Activated CD4-positive, alpha-beta T cell treated with anti-CD3 and anti-CD28 coated beads for 4 hours (primary cell): Measurements from ENCODE around the gene CTSD.
"Not testable (repeated sequence)": the region's sequence is repeated elsewhere in the genome, so short reads cannot be mapped to it uniquely, and the experiment has no call there.

Experiments used
- DNase-seq, 2 donors: peaks; one replicate each; pipeline ENCODE4 v3.0.0-alpha.2; 2020

Gene CTSD

DNA sequence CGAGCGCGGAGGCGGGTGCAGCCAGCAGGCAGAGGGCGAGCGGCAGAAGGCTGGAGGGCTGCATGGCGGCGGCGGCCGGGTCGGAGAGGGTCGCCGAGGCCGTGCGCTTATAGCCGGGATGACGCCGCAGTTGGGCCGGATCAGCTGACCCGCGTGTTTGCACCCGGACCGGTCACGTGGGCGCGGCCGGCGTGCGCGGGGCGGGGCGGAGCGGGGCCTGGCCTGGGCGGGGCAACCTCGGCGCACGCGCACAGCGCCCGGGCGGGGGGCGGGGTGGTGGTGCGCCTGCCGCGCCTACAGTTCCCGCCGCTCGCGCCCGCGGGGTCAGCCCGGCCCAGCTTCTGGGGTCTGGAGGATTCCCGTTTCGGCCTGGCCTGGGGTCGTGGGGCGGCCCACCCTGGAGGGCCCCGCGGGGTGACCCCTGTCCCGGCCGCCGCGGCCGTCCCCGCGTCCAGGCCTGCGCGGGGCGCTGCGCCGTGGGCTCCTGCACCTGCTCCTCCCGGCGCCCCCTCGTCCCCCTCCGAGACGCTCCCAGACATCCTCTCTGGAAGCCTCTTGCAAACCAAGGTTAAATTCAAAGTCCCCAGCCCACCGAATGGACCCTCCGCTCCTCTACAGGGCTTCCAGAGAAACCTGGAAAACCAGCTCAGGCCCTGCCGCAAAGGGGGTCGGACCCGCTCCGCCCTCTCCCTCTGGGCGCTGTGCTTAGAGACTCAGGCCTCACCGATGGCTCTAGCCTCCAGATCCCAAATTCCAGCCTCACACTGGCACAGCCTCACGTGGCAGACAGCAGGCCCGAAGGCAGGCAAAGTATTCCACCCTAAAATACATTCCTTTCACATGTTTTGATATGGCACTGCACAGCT lies at the start of gene CTSD:
Gene CTSD, minus strand, starts transcription at position 132 of the 866 bp plus-strand sequence. Its CDS starts 68 bp downstream, at position 64.
- DNase-seq = peak; percentile 82 to 84

- DNase-seq = not testable (repeated sequence)
Measured at GRCh38 chr11:1813356-1813755, 49.6 kb upstream of the CTSD start.

GRCh38 chr11:1812801-1813200 lies 49.1 kb upstream of the CTSD start:
- DNase-seq = no peak

GRCh38 chr11:1812274-1812673 lies 48.5 kb upstream of the CTSD start:
- no peak for DNase-seq

- DNase-seq = no peak
Measured at GRCh38 chr11:1810761-1811160, 47.0 kb upstream of the CTSD start.

- DNase-seq = no peak
Measured at GRCh38 chr11:1807264-1807995, 43.7 kb upstream of the CTSD start.

DNA sequence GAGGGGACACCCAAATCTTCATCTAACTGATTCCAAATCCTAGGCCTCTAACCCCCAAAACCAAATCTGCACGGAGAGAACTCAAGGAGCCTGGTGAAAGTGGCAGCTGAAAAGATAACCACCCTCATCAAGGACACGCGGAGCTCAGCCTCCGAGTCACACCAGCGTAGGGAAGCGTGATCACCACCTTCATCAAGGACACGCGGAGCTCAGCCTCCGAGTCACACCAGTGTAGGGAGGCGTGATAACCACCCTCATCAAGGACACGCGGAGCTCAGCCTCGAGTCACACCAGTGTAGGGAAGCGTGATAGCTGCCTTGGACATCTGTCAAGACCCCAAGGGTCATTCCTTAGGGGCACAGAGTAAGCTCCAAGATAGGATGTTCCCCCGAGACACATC lies 41.8 kb upstream of the CTSD start:
- DNase-seq = no peak

- DNase-seq = not testable (repeated sequence)
Measured at GRCh38 chr11:1803835-1804519, 40.2 kb upstream of the CTSD start.

DNA sequence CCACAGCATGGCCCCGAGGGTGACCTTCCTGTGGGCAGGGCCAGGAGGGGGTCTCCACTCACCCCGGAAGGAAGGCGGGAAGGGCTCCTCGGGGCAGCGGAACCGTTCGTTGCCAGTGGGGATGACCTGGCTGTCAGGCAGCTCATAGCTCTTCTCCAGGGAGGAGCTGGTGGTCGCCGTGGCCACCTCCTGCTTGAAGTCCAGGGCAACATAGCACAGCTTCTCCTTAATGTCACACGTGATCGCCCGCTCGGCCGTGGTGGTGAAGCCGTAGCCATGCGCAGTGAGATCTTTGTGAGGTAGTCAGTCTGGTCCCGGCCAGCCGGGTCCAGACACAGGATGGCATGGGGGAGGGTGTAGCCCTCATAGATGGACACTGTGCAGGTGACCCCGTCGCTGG lies 39.5 kb upstream of the CTSD start:
- no peak for DNase-seq

GRCh38 chr11:1797391-1798125 lies 33.8 kb upstream of the CTSD start:
- DNase-seq = no peak

GRCh38 chr11:1796413-1797011 lies 32.8 kb upstream of the CTSD start:
- DNase-seq = no peak

DNA sequence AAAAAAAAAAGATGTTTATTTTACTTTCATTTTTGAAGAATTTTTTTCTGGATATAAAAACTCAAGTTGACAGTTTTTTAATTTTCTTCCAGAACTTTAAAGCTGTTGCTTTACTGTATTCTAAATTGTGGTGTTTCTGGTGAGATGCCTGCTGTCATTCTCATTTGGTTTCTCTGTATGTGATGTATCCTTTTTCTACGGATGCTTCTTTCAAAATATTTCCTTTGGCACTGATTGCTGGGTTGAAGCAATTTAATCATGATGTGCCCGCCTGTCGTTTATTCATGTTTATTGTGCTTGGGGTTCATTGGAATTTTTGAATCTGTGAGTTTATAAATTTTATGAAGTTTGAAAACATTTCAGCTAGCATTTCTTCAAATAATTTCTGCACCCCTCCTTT lies 29.4 kb upstream of the CTSD start:
- DNase-seq = no peak

GRCh38 chr11:1792461-1792860 lies 28.7 kb upstream of the CTSD start:
- no peak for DNase-seq

- DNase-seq = no peak
Measured at GRCh38 chr11:1791912-1792311, 28.2 kb upstream of the CTSD start.

DNA sequence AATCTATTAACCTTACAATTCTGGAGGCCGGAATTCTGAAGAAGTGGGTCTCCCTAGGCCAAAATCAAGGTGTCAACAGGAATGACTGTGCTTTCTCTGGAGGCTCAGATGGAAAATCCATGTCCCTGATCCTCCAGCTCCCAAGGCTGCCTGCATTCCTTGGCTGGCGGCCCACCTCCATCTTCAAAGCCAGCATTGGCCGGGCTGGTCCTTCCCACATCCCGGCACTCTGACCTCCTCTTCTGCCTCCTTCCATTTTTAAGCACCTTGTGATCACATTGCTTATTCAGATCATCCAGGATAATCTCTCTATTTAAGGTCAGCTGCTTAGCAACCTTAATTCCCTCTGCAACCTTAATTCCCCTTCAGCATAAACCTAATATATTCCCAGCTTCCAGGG lies 22.7 kb upstream of the CTSD start:
- DNase-seq = no peak

GRCh38 chr11:1785749-1786413 lies 22.2 kb upstream of the CTSD start:
- no peak for DNase-seq

- no peak for DNase-seq
Measured at GRCh38 chr11:1784761-1785650, 21.3 kb upstream of the CTSD start.

DNA sequence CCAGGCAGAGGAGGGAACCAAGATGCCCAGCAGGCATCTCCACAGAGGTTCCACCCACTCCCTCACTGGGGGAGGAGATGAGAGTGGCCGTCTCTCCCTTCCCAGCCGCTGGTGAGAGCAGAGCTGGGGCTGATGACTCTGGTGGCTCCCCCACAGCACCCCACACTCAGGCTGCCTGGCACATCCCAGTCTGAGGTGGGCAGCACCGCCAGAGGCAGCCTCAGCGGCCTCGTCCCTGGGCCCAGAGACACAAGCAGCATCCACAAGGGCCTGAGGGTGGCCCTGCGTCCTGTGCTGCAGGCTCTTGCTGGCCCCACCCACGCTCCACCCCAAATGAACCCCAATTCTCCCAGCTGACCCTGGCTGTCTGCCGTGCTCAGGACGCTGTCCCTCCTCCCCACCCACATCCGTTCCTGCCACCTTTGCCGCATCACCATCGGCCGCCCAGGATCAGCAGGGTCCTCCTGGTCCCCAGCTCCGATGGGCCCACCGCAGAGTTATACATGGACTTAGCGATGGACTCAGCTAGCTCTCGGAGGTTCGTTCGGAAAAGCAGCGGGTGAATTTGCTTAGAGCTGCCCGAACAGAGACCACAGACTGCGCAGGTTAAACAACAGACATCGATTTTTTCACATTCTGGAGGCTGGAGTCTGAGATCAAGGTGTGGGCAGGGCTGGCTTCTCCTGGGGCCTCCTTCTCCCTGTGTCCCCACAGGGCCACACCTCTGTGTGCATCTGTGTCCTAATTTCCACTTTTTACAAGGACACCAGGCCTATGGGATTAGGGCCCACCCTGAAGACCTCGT lies 20.2 kb upstream of the CTSD start:
- no peak for DNase-seq

DNA sequence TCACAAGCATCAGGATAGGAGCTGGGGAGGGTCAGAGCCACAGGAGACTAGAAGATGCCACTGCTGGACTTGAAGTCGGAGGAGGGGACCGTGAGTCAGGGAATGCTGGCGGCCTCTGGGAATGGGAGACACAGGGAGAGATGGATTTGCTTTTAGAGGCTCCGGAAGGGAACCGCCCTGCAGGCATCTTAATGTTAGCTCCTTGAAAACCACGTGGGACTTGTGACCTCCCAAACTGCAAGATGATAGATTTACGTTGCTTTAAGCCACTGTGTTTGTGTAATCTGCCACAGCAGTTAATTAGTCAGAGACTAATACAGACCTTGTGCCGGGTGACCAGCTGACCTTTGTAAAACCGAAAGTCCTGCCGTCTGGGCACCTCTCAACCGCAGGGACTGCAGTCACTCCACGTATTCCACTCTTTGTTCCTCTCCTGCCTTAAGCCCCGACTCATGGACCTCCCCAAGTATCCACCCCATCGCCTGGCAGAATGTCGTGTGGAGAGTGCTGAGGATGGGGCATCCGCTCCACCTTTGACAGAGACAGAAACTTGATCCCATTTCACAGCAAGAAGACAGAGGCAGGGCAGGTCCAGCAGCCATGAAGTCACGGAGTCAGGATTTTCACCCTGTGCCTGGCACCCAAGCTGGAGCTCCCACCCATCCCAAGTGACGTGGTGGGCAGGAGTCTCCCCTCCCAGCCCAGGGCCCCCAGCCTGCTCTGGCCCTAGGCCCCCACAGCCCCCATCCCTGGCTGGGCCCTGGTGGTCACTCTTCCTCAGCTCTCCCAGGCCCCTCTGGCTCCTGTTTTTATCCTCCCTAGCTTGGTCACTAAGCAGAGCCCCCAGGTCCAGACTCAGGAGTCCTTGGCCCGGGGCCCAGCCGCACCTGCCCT lies 19.4 kb upstream of the CTSD start:
- no peak for DNase-seq
